Loucy (cell line): ENCODE results near the gene CASR.
"Not testable (repeated sequence)": the region's sequence is repeated elsewhere in the genome, so short reads cannot be mapped to it uniquely, and the experiment has no call there.

Experiments used
- H2AFZ ChIP-seq: fragments of 200-600 bp; sonication (generic); 2 replicates; pipeline ENCODE4 v1.6.0; 2016; ENCODE audit warnings: antibody characterized with exemption, mild to moderate bottlenecking, low read length, moderate library complexity
- H3F3A ChIP-seq: fragments of 200-600 bp; 2 replicates; pipeline ENCODE4 v1.6.0; 2016; ENCODE audit warnings: antibody characterized with exemption, low read depth, mild to moderate bottlenecking
- H3K27me3 ChIP-seq: fragments of 200-600 bp; sonication (generic); 2 replicates; pipeline ENCODE4 v1.6.1; 2014; ENCODE audit warnings: low read length, mild to moderate bottlenecking; ENCODE audit not compliant: insufficient read depth, poor library complexity, severe bottlenecking
- H3K36me3 ChIP-seq: fragments of 200-600 bp; sonication (generic); 2 replicates; pipeline ENCODE4 v1.6.1; 2016; ENCODE audit warnings: low read length; ENCODE audit not compliant: insufficient read depth
- H3K4me1 ChIP-seq: fragments of 200-600 bp; sonication (generic); 2 replicates; pipeline ENCODE4 v1.5.1; 2014; ENCODE audit warnings: low read length, mild to moderate bottlenecking; ENCODE audit not compliant: insufficient read depth, poor library complexity, severe bottlenecking
- H3K4me2 ChIP-seq: fragments of 200-600 bp; sonication (generic); 2 replicates; pipeline ENCODE4 v1.6.0; 2014; ENCODE audit warnings: antibody characterized with exemption, low read length, low read depth, mild to moderate bottlenecking; ENCODE audit not compliant: poor library complexity, severe bottlenecking
- H3K4me3 ChIP-seq: fragments of 200-600 bp; sonication (generic); 2 replicates; pipeline ENCODE4 v1.5.1; 2014; ENCODE audit warnings: low read length, mild to moderate bottlenecking, mixed read lengths; ENCODE audit not compliant: poor library complexity, severe bottlenecking
- H3K79me2 ChIP-seq: fragments of 200-600 bp; sonication (generic); 2 replicates; pipeline ENCODE4 v1.6.1; 2014; ENCODE audit warnings: low read length; ENCODE audit not compliant: insufficient read depth
- H3K9ac ChIP-seq: fragments of 200-600 bp; sonication (generic); 2 replicates; pipeline ENCODE4 v1.6.0; 2014; ENCODE audit warnings: mild to moderate bottlenecking, low read depth, low read length, moderate library complexity; ENCODE audit not compliant: poor library complexity, severe bottlenecking
- H3K9me2 ChIP-seq: fragments of 200-600 bp; sonication (generic); replicated peaks from 2 replicates; pipeline ENCODE4 v1.6.1; 2016; ENCODE audit warnings: low read depth, low read length, mixed read lengths
- H3K9me3 ChIP-seq: fragments of 200-600 bp; sonication (generic); 2 replicates; pipeline ENCODE4 v1.6.1; 2014; ENCODE audit warnings: mild to moderate bottlenecking, antibody characterized with exemption, low read length, low read depth; ENCODE audit not compliant: insufficient read depth
- H4K20me1 ChIP-seq: fragments of 200-600 bp; sonication (generic); 2 replicates; pipeline ENCODE4 v1.6.0; 2014; ENCODE audit warnings: antibody characterized with exemption, low read length, mild to moderate bottlenecking; ENCODE audit not compliant: insufficient read depth, poor library complexity, severe bottlenecking
- EZH2phosphoT487 ChIP-seq: fragments of 200-600 bp; IDR thresholded peaks from 2 replicates; pipeline ENCODE4 v1.6.1; 2018; ENCODE audit warnings: antibody characterized with exemption, mild to moderate bottlenecking, moderate library complexity, borderline replicate concordance
- TF ChIP-seq, protein P1 (sequence below): fragments of 200-600 bp; sonication (generic); conservative IDR thresholded peaks from 2 replicates; pipeline ENCODE4 v1.5.1; 2014; ENCODE audit warnings: mild to moderate bottlenecking, antibody characterized with exemption, low read length

The CASR gene

GRCh38 chr3:122151480-122151879 lies 32.0 kb upstream of the CASR start:
- H3K4me1 ChIP-seq: no peaks in the 10 kb centered on the region

GRCh38 chr3:122164983-122165382 lies 18.5 kb upstream of the CASR start:
- not testable (repeated sequence) for H3K9me2 ChIP-seq, H3K9ac ChIP-seq

More at GRCh38 chr3:122151480-122151879, 32.0 kb upstream of the CASR start:
- Histone ChIP-seq H3K9me2 (no peaks in the 10 kb centered on the region), H3K4me3 (no peak overlapping the region), H4K20me1 (no peaks in the 10 kb centered on the region), H3K9me3 (peaks cover 16% of the 10 kb centered on the region; the same call in 1 of the 2 replicates), H3K27me3 (no peaks in the 10 kb centered on the region), H3F3A (no peaks in the 10 kb centered on the region), H2AFZ (no peak overlapping the region), H3K4me2 (no peak overlapping the region), H3K9ac (no peak overlapping the region), H3K36me3 (no peaks in the 10 kb centered on the region), H3K79me2 (no peaks in the 10 kb centered on the region)
- TF ChIP-seq, protein P1, sequence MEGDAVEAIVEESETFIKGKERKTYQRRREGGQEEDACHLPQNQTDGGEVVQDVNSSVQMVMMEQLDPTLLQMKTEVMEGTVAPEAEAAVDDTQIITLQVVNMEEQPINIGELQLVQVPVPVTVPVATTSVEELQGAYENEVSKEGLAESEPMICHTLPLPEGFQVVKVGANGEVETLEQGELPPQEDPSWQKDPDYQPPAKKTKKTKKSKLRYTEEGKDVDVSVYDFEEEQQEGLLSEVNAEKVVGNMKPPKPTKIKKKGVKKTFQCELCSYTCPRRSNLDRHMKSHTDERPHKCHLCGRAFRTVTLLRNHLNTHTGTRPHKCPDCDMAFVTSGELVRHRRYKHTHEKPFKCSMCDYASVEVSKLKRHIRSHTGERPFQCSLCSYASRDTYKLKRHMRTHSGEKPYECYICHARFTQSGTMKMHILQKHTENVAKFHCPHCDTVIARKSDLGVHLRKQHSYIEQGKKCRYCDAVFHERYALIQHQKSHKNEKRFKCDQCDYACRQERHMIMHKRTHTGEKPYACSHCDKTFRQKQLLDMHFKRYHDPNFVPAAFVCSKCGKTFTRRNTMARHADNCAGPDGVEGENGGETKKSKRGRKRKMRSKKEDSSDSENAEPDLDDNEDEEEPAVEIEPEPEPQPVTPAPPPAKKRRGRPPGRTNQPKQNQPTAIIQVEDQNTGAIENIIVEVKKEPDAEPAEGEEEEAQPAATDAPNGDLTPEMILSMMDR: no peak
- TF ChIP-seq EZH2phosphoT487: no peak

DNA sequence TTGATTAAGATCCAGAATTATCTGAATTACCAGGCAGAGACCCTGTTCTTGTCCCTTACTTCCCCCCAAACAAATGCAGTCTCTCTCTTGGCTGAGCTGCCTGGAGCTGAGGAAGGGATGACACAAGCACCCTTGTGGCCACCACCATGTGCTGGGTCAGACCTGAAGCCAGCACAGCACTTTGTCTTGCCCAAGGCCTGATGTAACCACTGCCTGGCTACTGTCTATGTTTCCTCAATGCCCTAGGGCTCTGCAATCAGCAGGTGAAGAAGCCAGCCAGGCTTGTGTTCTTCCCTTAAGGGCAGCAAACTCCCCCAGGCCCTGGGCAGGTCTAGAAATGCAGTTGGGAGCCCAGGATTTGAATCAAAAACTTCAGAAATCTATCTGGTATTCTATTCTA lies 15.8 kb upstream of the CASR start:
- Histone ChIP-seq H3K27me3 (no peaks in the 10 kb centered on the region), H3K4me2 (no peak overlapping the region), H3K9ac (no peak overlapping the region), H3K36me3 (no peaks in the 10 kb centered on the region), H3K4me1 (no peaks in the 10 kb centered on the region), H2AFZ (no peak overlapping the region), H3K79me2 (no peaks in the 10 kb centered on the region), H3K9me2 (no peaks in the 10 kb centered on the region), H4K20me1 (no peaks in the 10 kb centered on the region), H3K4me3 (no peak overlapping the region), H3K9me3 (0 out of 2 replicates have a peak, but pooled peaks cover 5% of the 10 kb centered on the region), H3F3A (no peaks in the 10 kb centered on the region)
- TF ChIP-seq, protein P1: no peak
- no peak for TF ChIP-seq EZH2phosphoT487

More at GRCh38 chr3:122164983-122165382, 18.5 kb upstream of the CASR start:
- H3K4me3 ChIP-seq, H3K4me2 ChIP-seq, H3F3A ChIP-seq, H3K36me3 ChIP-seq, H3K4me1 ChIP-seq, H2AFZ ChIP-seq, H3K79me2 ChIP-seq, H4K20me1 ChIP-seq, H3K27me3 ChIP-seq, H3K9me3 ChIP-seq: not testable (repeated sequence)

DNA sequence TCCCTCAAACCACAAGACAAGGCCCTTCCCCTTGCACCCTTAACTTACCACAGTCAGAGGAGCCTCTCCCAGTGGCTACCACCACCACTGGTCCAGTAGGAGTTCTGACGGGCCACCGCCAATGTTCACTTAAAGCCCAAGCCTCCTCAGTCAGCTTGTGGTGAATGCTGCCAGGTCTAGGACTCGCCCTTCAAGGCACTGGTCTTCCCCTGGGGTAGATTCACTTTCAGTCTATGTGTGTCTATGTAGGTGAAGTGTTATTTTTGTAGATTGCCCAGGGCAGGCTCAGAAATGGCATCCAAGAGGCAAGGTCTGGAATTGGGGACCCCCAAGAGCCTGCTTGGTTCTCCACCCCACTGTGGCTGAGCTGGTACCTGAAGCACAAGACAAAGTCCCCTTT lies 15.4 kb upstream of the CASR start:
- 0 out of 2 replicates have a peak, but pooled peaks cover 6% of the 10 kb centered on the region for H3K9me3 ChIP-seq
- H3K79me2 ChIP-seq: no peaks in the 10 kb centered on the region
- H3K36me3 ChIP-seq: no peaks in the 10 kb centered on the region
- no peak overlapping the region for H3K9ac ChIP-seq
- no peaks in the 10 kb centered on the region for H3F3A ChIP-seq
- no peak overlapping the region for H3K4me2 ChIP-seq
- no peaks in the 10 kb centered on the region for H3K4me1 ChIP-seq
- TF ChIP-seq, protein P1: no peak
- no peak for TF ChIP-seq EZH2phosphoT487
- H3K27me3 ChIP-seq: no peaks in the 10 kb centered on the region
- H4K20me1 ChIP-seq: no peaks in the 10 kb centered on the region
- no peak overlapping the region for H2AFZ ChIP-seq
- H3K9me2 ChIP-seq: no peaks in the 10 kb centered on the region
- no peak overlapping the region for H3K4me3 ChIP-seq
